Coronary artery (tissue), 2 donors: Measurements from ENCODE around the gene HRK.

Experiments used
- DNase-seq: peaks from one replicate; pipeline ENCODE4 v3.0.0-alpha.2; 2017; ENCODE audit warnings: low spot score
- H3K27ac ChIP-seq, 2 donors: fragments of 200-600 bp; sonication (generic); one replicate each; pipeline ENCODE4 v1.5.1; 2016 to 2019
- H3K4me3 ChIP-seq: fragments of 200-600 bp; sonication (generic); 2 replicates; pipeline ENCODE4 v1.5.1; 2016; ENCODE audit warnings: mild to moderate bottlenecking, moderate library complexity
- CTCF ChIP-seq: fragments of 200-600 bp; sonication (generic); IDR thresholded peaks from one replicate; pipeline ENCODE4 v1.5.1; 2019; ENCODE audit warnings: antibody characterized with exemption

Gene HRK

GRCh38 chr12:116808113-116809105 is 72.8 kb downstream of the HRK start:
- Histone ChIP-seq H3K4me3 (no peak overlapping the region), H3K27ac (no peak overlapping the region)
- no peak for DNase-seq
- no peak for TF ChIP-seq CTCF

- Histone ChIP-seq H3K27ac (no peak overlapping the region), H3K4me3 (no peak overlapping the region)
- DNase-seq = no peak
- no peak for TF ChIP-seq CTCF
Observed at GRCh38 chr12:116807546-116807945, 73.7 kb downstream of the HRK start.

- Histone ChIP-seq H3K27ac (no peak overlapping the region), H3K4me3 (no peak overlapping the region)
- DNase-seq = no peak
- TF ChIP-seq CTCF = no peak
Observed at GRCh38 chr12:116806845-116807440, 74.3 kb downstream of the HRK start.
